Keratinocyte (primary cell): ENCODE measurements around the gene CRADD. TPM values are rescaled to one million over a fixed set of nuclear protein-coding genes. Genes with fewer than 3 reads are reported as not detected.

Experiments used
- DNase-seq: peaks from one replicate; pipeline ENCODE4 v3.0.0-alpha.2; 2011; ENCODE audit warnings: low read depth, missing footprints, low spot score
- FAIRE-seq: peaks from 2 replicates; lab custom pipeline; 2011; peaks lifted over from hg19 to GRCh38; lab: Jason Lieb, UNC
- H2AFZ ChIP-seq: 2 replicates; pipeline ENCODE4 v1.6.0; 2012; ENCODE audit warnings: low read length, control low read depth, inconsistent platforms; ENCODE audit not compliant: control insufficient read depth
- H3K27ac ChIP-seq: 2 replicates; pipeline ENCODE4 v1.5.1; 2011; ENCODE audit warnings: low read length; ENCODE audit not compliant: control insufficient read depth, insufficient read depth
- H3K27me3 ChIP-seq: 3 replicates; pipeline ENCODE4 v1.6.0; 2011; ENCODE audit warnings: low read length; ENCODE audit not compliant: control insufficient read depth, insufficient read depth; ENCODE audit errors: extremely low read depth
- H3K36me3 ChIP-seq, 2 experiments: 2 replicates in 1 of 2; 3 replicates in 1 of 2; pipeline ENCODE4 v1.5.1; 2011; ENCODE audit warnings: low read length in 2 of 2, mild to moderate bottlenecking in 1 of 2; ENCODE audit not compliant: control insufficient read depth in 2 of 2, insufficient read depth in 2 of 2; ENCODE audit errors: extremely low read depth in 1 of 2
- H3K4me1 ChIP-seq: 3 replicates; pipeline ENCODE4 v1.5.1; 2011; ENCODE audit warnings: low read length; ENCODE audit not compliant: control insufficient read depth, insufficient read depth; ENCODE audit errors: extremely low read depth
- H3K4me2 ChIP-seq: 3 replicates; pipeline ENCODE4 v1.6.0; 2011; ENCODE audit warnings: low read depth, low read length; ENCODE audit not compliant: control insufficient read depth, insufficient read depth; ENCODE audit errors: extremely low read depth
- H3K4me3 ChIP-seq, 3 experiments: fragments of 200-600 bp in 1 of 3; sonication (generic) in 1 of 3; 2 replicates in 2 of 3; 3 replicates in 1 of 3; pipeline ENCODE4 v1.5.1; 2011 to 2016; ENCODE audit warnings: low read length in 3 of 3, mild to moderate bottlenecking in 3 of 3, control low read depth in 2 of 3, inconsistent platforms in 1 of 3, low read depth in 1 of 3, mixed read lengths in 1 of 3, mixed run types in 1 of 3, moderate library complexity in 1 of 3; ENCODE audit not compliant: control insufficient read depth in 2 of 3, insufficient read depth in 2 of 3; ENCODE audit errors: extremely low read depth in 1 of 3
- H3K79me2 ChIP-seq: 2 replicates; pipeline ENCODE4 v1.6.0; 2012; ENCODE audit warnings: low read length; ENCODE audit not compliant: control insufficient read depth, insufficient read depth
- H3K9ac ChIP-seq: 3 replicates; pipeline ENCODE4 v1.6.0; 2011; ENCODE audit warnings: low read length; ENCODE audit not compliant: control insufficient read depth, insufficient read depth; ENCODE audit errors: extremely low read depth
- H3K9me1 ChIP-seq: 3 replicates; pipeline ENCODE4 v1.6.0; 2011; ENCODE audit warnings: low read length; ENCODE audit not compliant: control insufficient read depth, insufficient read depth; ENCODE audit errors: extremely low read depth
- H3K9me3 ChIP-seq: 2 replicates; pipeline ENCODE4 v1.5.1; 2012; ENCODE audit warnings: low read depth, low read length; ENCODE audit not compliant: control insufficient read depth
- H4K20me1 ChIP-seq: 3 replicates; pipeline ENCODE4 v1.6.0; 2011; ENCODE audit warnings: low read length; ENCODE audit not compliant: control insufficient read depth, insufficient read depth; ENCODE audit errors: extremely low read depth
- EZH2 ChIP-seq: IDR thresholded peaks from one replicate; pipeline ENCODE4 v1.6.1; 2012; ENCODE audit warnings: inconsistent platforms, mild to moderate bottlenecking, low read length, moderate library complexity
- dilution Hi-C: fragments of 300-500 bp; cut with MboI; formaldehyde crosslinking; loops from one replicate; pipeline ENCODE4 v1.7.0; 2020; ENCODE audit warnings: low sequenced_read_pairs; ENCODE audit not compliant: extremely low pct_ligation_motif_present
- polyA plus RNA-seq, 5 experiments: library from polyadenylated mRNA; depleted of rRNA in 3 of 5; stranded (reverse) in 3 of 5; stranded (forward) in 1 of 5; unstranded in 1 of 5; fragments of >200 nt; gene quantifications; 1 replicate in 1 of 5; 2 replicates in 3 of 5; 3 replicates in 1 of 5; pipeline versions ENCODE4 v1.2.1 to v1.2.3, GENCODE V29; 2011 to 2012; ENCODE audit warnings: missing spikeins in 2 of 5, low read depth in 1 of 5, low replicate concordance in 1 of 5
- TF ChIP-seq, protein P1 (sequence below), 3 experiments: IDR thresholded peaks in 1 of 3; conservative IDR thresholded peaks in 1 of 3; optimal IDR thresholded peaks in 1 of 3; 2 replicates in 2 of 3; 3 replicates in 1 of 3; pipeline versions ENCODE3 to v1.5.1; 2011; ENCODE audit warnings: low read length in 3 of 3, mild to moderate bottlenecking in 3 of 3, moderate library complexity in 2 of 3, control low read depth in 1 of 3, inconsistent platforms in 1 of 3; ENCODE audit not compliant: insufficient read depth in 2 of 3; ENCODE audit errors: extremely low read depth in 1 of 3

The CRADD gene
- polyA plus RNA-seq, 1 donor (not counting 4 experiments of a cell fraction or from before 2014, with no cell fraction given), result 11.2 TPM

GRCh38 chr12:93772003-93772700 is 95.0 kb downstream of the CRADD start:
- H3K27me3 ChIP-seq, result no peaks in the 10 kb centered on the region
- no peaks in the 10 kb centered on the region for H3K36me3 ChIP-seq
- no peak for TF ChIP-seq EZH2
- TF ChIP-seq, protein P1, sequence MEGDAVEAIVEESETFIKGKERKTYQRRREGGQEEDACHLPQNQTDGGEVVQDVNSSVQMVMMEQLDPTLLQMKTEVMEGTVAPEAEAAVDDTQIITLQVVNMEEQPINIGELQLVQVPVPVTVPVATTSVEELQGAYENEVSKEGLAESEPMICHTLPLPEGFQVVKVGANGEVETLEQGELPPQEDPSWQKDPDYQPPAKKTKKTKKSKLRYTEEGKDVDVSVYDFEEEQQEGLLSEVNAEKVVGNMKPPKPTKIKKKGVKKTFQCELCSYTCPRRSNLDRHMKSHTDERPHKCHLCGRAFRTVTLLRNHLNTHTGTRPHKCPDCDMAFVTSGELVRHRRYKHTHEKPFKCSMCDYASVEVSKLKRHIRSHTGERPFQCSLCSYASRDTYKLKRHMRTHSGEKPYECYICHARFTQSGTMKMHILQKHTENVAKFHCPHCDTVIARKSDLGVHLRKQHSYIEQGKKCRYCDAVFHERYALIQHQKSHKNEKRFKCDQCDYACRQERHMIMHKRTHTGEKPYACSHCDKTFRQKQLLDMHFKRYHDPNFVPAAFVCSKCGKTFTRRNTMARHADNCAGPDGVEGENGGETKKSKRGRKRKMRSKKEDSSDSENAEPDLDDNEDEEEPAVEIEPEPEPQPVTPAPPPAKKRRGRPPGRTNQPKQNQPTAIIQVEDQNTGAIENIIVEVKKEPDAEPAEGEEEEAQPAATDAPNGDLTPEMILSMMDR (optimal IDR thresholded peaks at IDR 0.05 in 1 of 3, IDR thresholded peaks at IDR 0.05 in 1 of 3, conservative IDR thresholded peaks at IDR 0.05 in 1 of 3; ENCODE audit: extremely low read depth in 1 of 3, insufficient read depth in 2 of 3, low read length in 3 of 3), result no peak
- FAIRE-seq, result no peak
- H3K9me1 ChIP-seq, result no peaks in the 10 kb centered on the region
- no peak overlapping the region for H3K27ac ChIP-seq
- no peak overlapping the region for H3K4me3 ChIP-seq
- peaks cover 25% of the 10 kb centered on the region for H3K4me1 ChIP-seq
- no peak for DNase-seq
- no peaks in the 10 kb centered on the region for H3K9me3 ChIP-seq
- dilution Hi-C loops, result no loop called here
- no peaks in the 10 kb centered on the region for H3K79me2 ChIP-seq
- H3K9ac ChIP-seq, result no peak overlapping the region
- H2AFZ ChIP-seq, result no peak overlapping the region
- H3K4me2 ChIP-seq, result no peak overlapping the region
- no peaks in the 10 kb centered on the region for H4K20me1 ChIP-seq

DNA sequence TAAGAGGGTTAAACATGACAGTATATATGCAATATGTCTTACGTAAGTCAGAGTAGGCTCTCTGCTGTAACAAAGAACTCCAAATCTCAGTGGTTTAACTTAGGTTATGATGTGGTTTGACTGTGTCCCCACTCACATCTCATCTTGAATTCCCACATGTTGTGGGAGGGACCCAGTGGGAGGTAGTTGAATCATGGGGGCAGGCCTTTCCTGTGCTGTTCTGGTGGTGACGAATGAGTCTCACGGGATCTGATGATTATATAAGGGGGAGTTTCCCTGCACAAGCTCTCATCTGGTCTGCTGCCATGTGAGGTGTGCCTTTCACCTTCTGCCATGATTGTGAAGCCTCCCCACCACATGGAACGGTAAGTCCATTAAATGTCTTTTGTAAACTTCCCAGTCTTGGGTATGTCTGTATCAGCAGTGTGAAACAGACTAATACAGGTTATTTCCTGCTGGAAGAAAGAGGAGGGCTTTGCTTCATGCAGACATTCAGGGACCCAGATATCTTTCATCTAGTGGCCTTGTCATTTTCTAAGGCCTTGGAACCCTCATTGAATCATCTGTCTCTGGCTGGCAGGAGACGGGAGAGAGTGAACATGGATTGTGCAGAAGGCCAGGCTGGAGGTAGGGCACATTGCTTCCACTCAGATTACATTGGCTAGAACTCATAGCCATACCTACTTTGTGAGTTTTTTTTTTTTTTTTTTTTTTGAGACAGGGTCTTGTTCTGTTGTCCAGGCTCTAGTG is 96.1 kb downstream of the CRADD start:
- H3K4me1 ChIP-seq, result peaks cover 29% of the 10 kb centered on the region
- no peaks in the 10 kb centered on the region for H3K9me1 ChIP-seq
- FAIRE-seq (no peak), DNase-seq (no peak)
- no peak overlapping the region for H3K4me3 ChIP-seq
- no peak overlapping the region for H3K27ac ChIP-seq
- H3K27me3 ChIP-seq, result no peaks in the 10 kb centered on the region
- H3K36me3 ChIP-seq, result no peaks in the 10 kb centered on the region
- H3K9me3 ChIP-seq, result no peaks in the 10 kb centered on the region
- H2AFZ ChIP-seq, result no peak overlapping the region
- H4K20me1 ChIP-seq, result no peaks in the 10 kb centered on the region
- dilution Hi-C loops, result no loop called here
- H3K9ac ChIP-seq, result no peak overlapping the region
- TF ChIP-seq, protein P1 (optimal IDR thresholded peaks at IDR 0.05 in 1 of 3, IDR thresholded peaks at IDR 0.05 in 1 of 3, conservative IDR thresholded peaks at IDR 0.05 in 1 of 3; ENCODE audit: extremely low read depth in 1 of 3, insufficient read depth in 2 of 3, low read length in 3 of 3), result no peak
- no peak for TF ChIP-seq EZH2
- no peak overlapping the region for H3K4me2 ChIP-seq
- H3K79me2 ChIP-seq, result no peaks in the 10 kb centered on the region
